Neural progenitor cell (in vitro differentiated cells): ENCODE measurements around the gene FTH1.

Source experiments
- EZH2 ChIP-seq: fragments of 200-600 bp; sonication (generic); IDR thresholded peaks from 2 replicates; pipeline ENCODE4 v1.6.1; 2017; ENCODE audit warnings: antibody characterized with exemption, mild to moderate bottlenecking, moderate library complexity
- TF ChIP-seq, protein P1 (sequence below): fragments of 200-600 bp; sonication (generic); IDR thresholded peaks from 2 replicates; pipeline ENCODE4 v1.5.1; 2017; ENCODE audit warnings: antibody characterized with exemption, mild to moderate bottlenecking

DNA sequence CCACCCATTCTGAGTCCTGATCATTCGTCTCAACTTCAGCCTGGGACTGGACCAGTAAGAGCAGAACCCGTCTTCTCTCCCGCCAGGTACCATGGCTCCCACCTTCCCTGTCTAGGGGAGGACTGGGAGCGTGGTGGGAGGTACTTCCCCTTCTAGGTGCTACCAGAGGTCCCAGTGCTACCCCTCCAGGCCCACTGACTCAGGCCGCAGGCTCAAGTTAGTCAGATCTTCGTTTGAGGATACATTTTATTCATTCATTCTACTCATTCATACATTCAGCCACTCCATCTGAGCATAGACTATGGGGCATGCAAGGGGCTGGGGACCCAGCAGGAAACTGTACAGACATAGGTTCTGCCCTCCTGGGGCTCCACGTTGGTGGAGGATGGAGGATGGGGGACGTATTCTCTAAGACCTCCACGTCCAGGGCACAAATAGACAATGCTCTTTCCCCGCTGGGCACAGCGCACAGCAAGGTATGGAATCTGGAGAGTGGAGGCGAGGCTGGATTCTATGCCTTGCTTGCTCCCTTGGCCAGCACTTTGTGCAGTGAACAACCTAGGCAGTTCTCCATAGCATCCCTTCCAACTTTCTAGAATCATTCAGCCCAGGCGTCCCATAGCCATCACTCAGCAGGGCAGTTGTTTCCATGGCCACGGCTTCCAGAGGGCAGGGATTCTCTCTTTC lies 49.0 kb downstream of the FTH1 start:
- TF ChIP-seq, protein P1, sequence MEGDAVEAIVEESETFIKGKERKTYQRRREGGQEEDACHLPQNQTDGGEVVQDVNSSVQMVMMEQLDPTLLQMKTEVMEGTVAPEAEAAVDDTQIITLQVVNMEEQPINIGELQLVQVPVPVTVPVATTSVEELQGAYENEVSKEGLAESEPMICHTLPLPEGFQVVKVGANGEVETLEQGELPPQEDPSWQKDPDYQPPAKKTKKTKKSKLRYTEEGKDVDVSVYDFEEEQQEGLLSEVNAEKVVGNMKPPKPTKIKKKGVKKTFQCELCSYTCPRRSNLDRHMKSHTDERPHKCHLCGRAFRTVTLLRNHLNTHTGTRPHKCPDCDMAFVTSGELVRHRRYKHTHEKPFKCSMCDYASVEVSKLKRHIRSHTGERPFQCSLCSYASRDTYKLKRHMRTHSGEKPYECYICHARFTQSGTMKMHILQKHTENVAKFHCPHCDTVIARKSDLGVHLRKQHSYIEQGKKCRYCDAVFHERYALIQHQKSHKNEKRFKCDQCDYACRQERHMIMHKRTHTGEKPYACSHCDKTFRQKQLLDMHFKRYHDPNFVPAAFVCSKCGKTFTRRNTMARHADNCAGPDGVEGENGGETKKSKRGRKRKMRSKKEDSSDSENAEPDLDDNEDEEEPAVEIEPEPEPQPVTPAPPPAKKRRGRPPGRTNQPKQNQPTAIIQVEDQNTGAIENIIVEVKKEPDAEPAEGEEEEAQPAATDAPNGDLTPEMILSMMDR = no peak
- no peak for TF ChIP-seq EZH2
